K562 (cell line): ENCODE data around the gene PIERCE2. TPM values are rescaled to one million over a fixed set of nuclear protein-coding genes. Genes with fewer than 3 reads are reported as not detected.

Experiments used
- BHLHE40 ChIP-seq: IDR thresholded peaks from 2 replicates; pipeline ENCODE4 v1.6.1; 2011; ENCODE audit warnings: low read length, improper control_type of control experiment
- BRF1 ChIP-seq: IDR thresholded peaks from 3 replicates; pipeline ENCODE4 v1.6.1; 2011; ENCODE audit warnings: borderline replicate concordance, mild to moderate bottlenecking; ENCODE audit not compliant: insufficient read length; ENCODE audit errors: extremely low read depth
- CAMTA2 ChIP-seq: fragments of 250-450 bp; sonication (Bioruptor Pico); conservative IDR thresholded peaks from 2 replicates; pipeline ENCODE4 v1.5.1; 2022
- CBX2 ChIP-seq: fragments of 200-600 bp; sonication (generic); IDR thresholded peaks from one replicate; pipeline ENCODE4 v1.6.1; 2012; ENCODE audit warnings: mild to moderate bottlenecking, low read length, inconsistent platforms; ENCODE audit not compliant: insufficient read depth, poor library complexity, severe bottlenecking
- CHD1 ChIP-seq: fragments of 200-600 bp; sonication (generic); IDR thresholded peaks from one replicate; pipeline ENCODE4 v1.6.1; 2012; ENCODE audit warnings: mild to moderate bottlenecking, moderate library complexity, low read length, inconsistent platforms
- EP300 ChIP-seq: IDR thresholded peaks from 2 replicates; pipeline ENCODE4 v1.6.1; 2012; ENCODE audit warnings: low read length, improper control_type of control experiment
- FOSL1 ChIP-seq: fragments of 200-800 bp; sonication (Bioruptor generic); conservative IDR thresholded peaks from 2 replicates; pipeline ENCODE4 v1.6.1; 2016; ENCODE audit warnings: missing genetic modification characterization, missing compliant biosample characterization
- HDAC6 ChIP-seq: IDR thresholded peaks from 2 replicates; pipeline ENCODE4 v1.6.1; 2012; ENCODE audit warnings: low read depth, mild to moderate bottlenecking, control low read depth, inconsistent platforms, low read length, moderate library complexity
- L3MBTL2 ChIP-seq: fragments of 450-650 bp; IDR thresholded peaks from 2 replicates; pipeline ENCODE4 v1.6.1; 2016; ENCODE audit warnings: mild to moderate bottlenecking, moderate library complexity
- MTA1 ChIP-seq: fragments of 450-650 bp; IDR thresholded peaks from 2 replicates; pipeline ENCODE4 v1.6.1; 2017; ENCODE audit warnings: borderline replicate concordance
- PHF8 ChIP-seq: fragments of 200-600 bp; sonication (generic); IDR thresholded peaks from 2 replicates; pipeline ENCODE4 v1.6.1; 2012; ENCODE audit warnings: mixed run types, mild to moderate bottlenecking, inconsistent platforms, low read length, moderate library complexity, borderline replicate concordance
- SFPQ ChIP-seq: fragments of 200-400 bp; formaldehyde crosslinking; IDR thresholded peaks from 2 replicates; pipeline ENCODE4 v1.6.1; 2017; ENCODE audit warnings: mild to moderate bottlenecking, low read depth, low read length, moderate library complexity
- SRSF9 ChIP-seq: fragments of 200-400 bp; formaldehyde crosslinking; IDR thresholded peaks from 2 replicates; pipeline ENCODE4 v1.6.1; 2017; ENCODE audit warnings: low read depth, low read length, borderline replicate concordance
- ZNF165 ChIP-seq: fragments of 250-450 bp; sonication (Bioruptor Pico); IDR thresholded peaks from 2 replicates; pipeline ENCODE4 v1.4.0; 2020; ENCODE audit warnings: borderline replicate concordance
- ZNF217 ChIP-seq: sonication (generic); formaldehyde crosslinking; IDR thresholded peaks from 2 replicates; pipeline ENCODE4 v1.8.0; 2022; ENCODE audit warnings: mild to moderate bottlenecking, missing genetic modification reagents
- ZNF696 ChIP-seq: fragments of 250-450 bp; sonication (Bioruptor Pico); conservative IDR thresholded peaks from 2 replicates; pipeline ENCODE4 v1.4.0; 2020; ENCODE audit warnings: mild to moderate bottlenecking, moderate library complexity
- polyA plus RNA-seq, 8 experiments: library from polyadenylated mRNA; depleted of rRNA in 4 of 8; stranded (reverse) in 5 of 8; unstranded in 3 of 8; fragments of >200 nt; fragmentation: Nextera tagmentation in 2 of 8; fragmentation: Illumina TruSeq in 1 of 8; extraction: Ambion mirVana in 2 of 8; extraction: Trizol in 1 of 8; gene quantifications; 2 replicates each; pipeline versions ENCODE4 v1.2.1 to v1.2.3, GENCODE V29; 2011 to 2014; ENCODE audit warnings: inconsistent platforms in 1 of 8, missing spikeins in 1 of 8
- total RNA-seq, 7 experiments: library from RNA; depleted of rRNA in 6 of 7; stranded (reverse); fragments of >200 nt in 6 of 7; fragmentation: Illumina TruSeq in 2 of 7; extraction: Trizol in 2 of 7; gene quantifications; 2 replicates each; pipeline versions ENCODE4 v1.2.1 to v1.2.3, GENCODE V29; 2011 to 2021; ENCODE audit warnings: low replicate concordance in 1 of 7
- TF ChIP-seq, protein P1 (sequence below): fragments of 250-450 bp; sonication (Bioruptor Pico); IDR thresholded peaks from 2 replicates; pipeline ENCODE4 v1.5.0; 2021
- TF ChIP-seq, protein P2 (sequence below): conservative IDR thresholded peaks from 2 replicates; pipeline ENCODE4 v1.6.1; 2011; ENCODE audit warnings: low read depth, mild to moderate bottlenecking, low read length; ENCODE audit not compliant: control insufficient read depth
- TF ChIP-seq, protein P3 (sequence below), 2 experiments: fragments of 450-650 bp in 1 of 2; IDR thresholded peaks; 2 replicates each; pipeline ENCODE4 v1.6.1; 2011 to 2017; ENCODE audit warnings: low read depth in 2 of 2, antibody characterized with exemption in 1 of 2, borderline replicate concordance in 1 of 2, low read length in 1 of 2, mild to moderate bottlenecking in 1 of 2, mixed read lengths in 1 of 2; ENCODE audit not compliant: control insufficient read depth in 1 of 2
- TF ChIP-seq, protein P4 (sequence below): fragments of 450-650 bp; IDR thresholded peaks from 2 replicates; pipeline ENCODE4 v1.6.1; 2016

The PIERCE2 gene
- total and polyA plus RNA-seq, 9 of the 15 experiments (the other 6 are each of a cell fraction or from before 2014, with no cell fraction given) = 2.9 to 4.8 (median 4.0) TPM

DNA sequence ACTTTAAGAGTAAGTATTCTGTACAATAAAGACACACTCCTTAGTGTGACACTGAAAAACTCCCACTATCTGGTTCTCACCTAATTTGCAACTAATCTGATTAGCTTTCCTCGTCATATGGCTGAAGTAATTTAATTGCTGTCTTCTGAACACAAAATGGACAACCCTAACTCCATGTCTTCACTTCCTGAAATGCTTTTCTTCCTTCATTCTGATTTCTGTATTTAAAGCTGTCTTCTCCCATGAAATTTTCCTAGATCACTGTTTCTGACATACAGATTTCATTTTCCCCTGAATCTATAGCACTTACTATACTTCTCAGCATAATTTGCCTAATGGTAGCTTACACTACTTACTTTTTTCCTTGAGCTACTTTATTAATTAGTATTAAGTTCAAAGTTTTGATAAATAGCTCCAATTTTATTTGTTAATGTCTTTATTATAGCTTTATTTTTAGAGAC, 6.5 kb upstream of the PIERCE2 start (continued):
- TF ChIP-seq CBX2 = no peak
- no peak for TF ChIP-seq EP300
- TF ChIP-seq MTA1 = no peak
- TF ChIP-seq SRSF9 = no peak
- no peak for TF ChIP-seq CHD1
- TF ChIP-seq SFPQ = no peak
- no peak for TF ChIP-seq HDAC6
- no peak for TF ChIP-seq L3MBTL2
- TF ChIP-seq ZNF217 (CRISPR knock-in tag) = no peak
- TF ChIP-seq FOSL1 (tag) = no peak
- TF ChIP-seq ZNF696 (CRISPR knock-in tag) = no peak
- TF ChIP-seq PHF8 = no peak
- no peak for TF ChIP-seq CAMTA2 (CRISPR knock-in tag)
- no peak for TF ChIP-seq ZNF165 (CRISPR knock-in tag)
- TF ChIP-seq BHLHE40 = no peak
- TF ChIP-seq, protein P1, sequence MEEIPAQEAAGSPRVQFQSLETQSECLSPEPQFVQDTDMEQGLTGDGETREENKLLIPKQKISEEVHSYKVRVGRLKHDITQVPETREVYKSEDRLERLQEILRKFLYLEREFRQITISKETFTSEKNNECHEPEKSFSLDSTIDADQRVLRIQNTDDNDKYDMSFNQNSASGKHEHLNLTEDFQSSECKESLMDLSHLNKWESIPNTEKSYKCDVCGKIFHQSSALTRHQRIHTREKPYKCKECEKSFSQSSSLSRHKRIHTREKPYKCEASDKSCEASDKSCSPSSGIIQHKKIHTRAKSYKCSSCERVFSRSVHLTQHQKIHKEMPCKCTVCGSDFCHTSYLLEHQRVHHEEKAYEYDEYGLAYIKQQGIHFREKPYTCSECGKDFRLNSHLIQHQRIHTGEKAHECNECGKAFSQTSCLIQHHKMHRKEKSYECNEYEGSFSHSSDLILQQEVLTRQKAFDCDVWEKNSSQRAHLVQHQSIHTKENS (CRISPR knock-in tag) = peak; percentile 3; the same call in 1 of the 2 replicates
- TF ChIP-seq, protein P2, sequence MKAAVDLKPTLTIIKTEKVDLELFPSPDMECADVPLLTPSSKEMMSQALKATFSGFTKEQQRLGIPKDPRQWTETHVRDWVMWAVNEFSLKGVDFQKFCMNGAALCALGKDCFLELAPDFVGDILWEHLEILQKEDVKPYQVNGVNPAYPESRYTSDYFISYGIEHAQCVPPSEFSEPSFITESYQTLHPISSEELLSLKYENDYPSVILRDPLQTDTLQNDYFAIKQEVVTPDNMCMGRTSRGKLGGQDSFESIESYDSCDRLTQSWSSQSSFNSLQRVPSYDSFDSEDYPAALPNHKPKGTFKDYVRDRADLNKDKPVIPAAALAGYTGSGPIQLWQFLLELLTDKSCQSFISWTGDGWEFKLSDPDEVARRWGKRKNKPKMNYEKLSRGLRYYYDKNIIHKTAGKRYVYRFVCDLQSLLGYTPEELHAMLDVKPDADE = no peak
- no peak for TF ChIP-seq BRF1
- TF ChIP-seq, protein P3, sequence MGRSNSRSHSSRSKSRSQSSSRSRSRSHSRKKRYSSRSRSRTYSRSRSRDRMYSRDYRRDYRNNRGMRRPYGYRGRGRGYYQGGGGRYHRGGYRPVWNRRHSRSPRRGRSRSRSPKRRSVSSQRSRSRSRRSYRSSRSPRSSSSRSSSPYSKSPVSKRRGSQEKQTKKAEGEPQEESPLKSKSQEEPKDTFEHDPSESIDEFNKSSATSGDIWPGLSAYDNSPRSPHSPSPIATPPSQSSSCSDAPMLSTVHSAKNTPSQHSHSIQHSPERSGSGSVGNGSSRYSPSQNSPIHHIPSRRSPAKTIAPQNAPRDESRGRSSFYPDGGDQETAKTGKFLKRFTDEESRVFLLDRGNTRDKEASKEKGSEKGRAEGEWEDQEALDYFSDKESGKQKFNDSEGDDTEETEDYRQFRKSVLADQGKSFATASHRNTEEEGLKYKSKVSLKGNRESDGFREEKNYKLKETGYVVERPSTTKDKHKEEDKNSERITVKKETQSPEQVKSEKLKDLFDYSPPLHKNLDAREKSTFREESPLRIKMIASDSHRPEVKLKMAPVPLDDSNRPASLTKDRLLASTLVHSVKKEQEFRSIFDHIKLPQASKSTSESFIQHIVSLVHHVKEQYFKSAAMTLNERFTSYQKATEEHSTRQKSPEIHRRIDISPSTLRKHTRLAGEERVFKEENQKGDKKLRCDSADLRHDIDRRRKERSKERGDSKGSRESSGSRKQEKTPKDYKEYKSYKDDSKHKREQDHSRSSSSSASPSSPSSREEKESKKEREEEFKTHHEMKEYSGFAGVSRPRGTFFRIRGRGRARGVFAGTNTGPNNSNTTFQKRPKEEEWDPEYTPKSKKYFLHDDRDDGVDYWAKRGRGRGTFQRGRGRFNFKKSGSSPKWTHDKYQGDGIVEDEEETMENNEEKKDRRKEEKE (IDR thresholded peaks at IDR 0.05; ENCODE audit: borderline replicate concordance in 1 of 2, control insufficient read depth in 1 of 2, low read depth in 2 of 2, low read length in 1 of 2) = no peak
- TF ChIP-seq, protein P4, sequence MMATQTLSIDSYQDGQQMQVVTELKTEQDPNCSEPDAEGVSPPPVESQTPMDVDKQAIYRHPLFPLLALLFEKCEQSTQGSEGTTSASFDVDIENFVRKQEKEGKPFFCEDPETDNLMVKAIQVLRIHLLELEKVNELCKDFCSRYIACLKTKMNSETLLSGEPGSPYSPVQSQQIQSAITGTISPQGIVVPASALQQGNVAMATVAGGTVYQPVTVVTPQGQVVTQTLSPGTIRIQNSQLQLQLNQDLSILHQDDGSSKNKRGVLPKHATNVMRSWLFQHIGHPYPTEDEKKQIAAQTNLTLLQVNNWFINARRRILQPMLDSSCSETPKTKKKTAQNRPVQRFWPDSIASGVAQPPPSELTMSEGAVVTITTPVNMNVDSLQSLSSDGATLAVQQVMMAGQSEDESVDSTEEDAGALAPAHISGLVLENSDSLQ = no peak; the same call in 1 of the 2 replicates
